Esophagus muscularis mucosa (tissue), 4 donors: ENCODE data around the gene FZD7. TPM values are rescaled to one million over a fixed set of nuclear protein-coding genes. Genes with fewer than 3 reads are reported as not detected.

ENCODE experiments used
- DNase-seq: peaks from one replicate; pipeline ENCODE4 v3.0.0-alpha.2; 2017; ENCODE audit errors: extremely low spot score
- H3K27ac ChIP-seq, 4 donors: fragments of 200-600 bp; sonication (generic); replicated peaks in 1 of 4; 1 replicate in 3 of 4; 2 replicates in 1 of 4; pipeline ENCODE4 v1.5.1; 2016 to 2019; ENCODE audit warnings: mild to moderate bottlenecking in 1 of 4
- H3K27me3 ChIP-seq, 4 donors: fragments of 200-600 bp; sonication (generic); one replicate each; pipeline versions ENCODE4 v1.5.1 to v1.6.0; 2016 to 2019
- H3K36me3 ChIP-seq, 4 donors: fragments of 200-600 bp; sonication (generic); one replicate each; pipeline ENCODE4 v1.5.1; 2016 to 2019
- H3K4me1 ChIP-seq, 4 donors: fragments of 200-600 bp; sonication (generic); one replicate each; pipeline ENCODE4 v1.5.1; 2016 to 2019
- H3K4me3 ChIP-seq, 4 donors: fragments of 200-600 bp; sonication (generic); 1 replicate in 2 of 4; 2 replicates in 2 of 4; pipeline ENCODE4 v1.5.1; 2016 to 2019; ENCODE audit warnings: mild to moderate bottlenecking in 4 of 4, moderate library complexity in 1 of 4
- H3K9me3 ChIP-seq, 4 donors: fragments of 200-600 bp; sonication (generic); 1 replicate in 3 of 4; 2 replicates in 1 of 4; pipeline ENCODE4 v1.5.1; 2016 to 2019
- CTCF ChIP-seq, 3 experiments: fragments of 200-600 bp in 2 of 3; fragments of 450-650 bp in 1 of 3; sonication (generic) in 2 of 3; IDR thresholded peaks; one replicate each; pipeline ENCODE4 v1.5.1; 2017 to 2019; ENCODE audit warnings: antibody characterized with exemption in 3 of 3, mild to moderate bottlenecking in 2 of 3, moderate library complexity in 1 of 3
- EP300 ChIP-seq: sonication (generic); formaldehyde crosslinking; IDR thresholded peaks from one replicate; pipeline ENCODE4 v1.6.1; 2017; ENCODE audit warnings: antibody characterized with exemption
- POLR2A ChIP-seq: fragments of 450-650 bp; IDR thresholded peaks from one replicate; pipeline ENCODE4 v1.6.1; 2017; ENCODE audit warnings: antibody characterized with exemption, moderate library complexity, mild to moderate bottlenecking, low read depth
- POLR2AphosphoS5 ChIP-seq, 2 donors: sonication (generic); formaldehyde crosslinking; IDR thresholded peaks; one replicate each; pipeline ENCODE4 v1.6.1; 2017; ENCODE audit warnings: antibody characterized with exemption in 2 of 2
- WGBS: methylation state at CpG from one replicate; pipeline ENCODE4 v1.1.5; 2018; 5-methylcytosine and 5-hydroxymethylcytosine counted together
- intact Hi-C: fragments of 100-400 bp; cut with DNase I; formaldehyde crosslinking; loops from one replicate; pipeline ENCODE4 v1.15.1; 2023
- total RNA-seq, 4 donors: library from RNA; depleted of rRNA; stranded (reverse); fragments of >200 nt; gene quantifications; one replicate each; pipeline versions ENCODE4 v1.1.0 to v1.2.1, GENCODE V29; 2016

Gene FZD7
- total RNA-seq, 4 donors from 2014 or later = 51.5 to 67.7 (median 57.7) TPM

- no peaks in the 10 kb centered on the region for H3K27me3 ChIP-seq
- intact Hi-C loops = no loop called here
- no peaks in the 10 kb centered on the region for H3K36me3 ChIP-seq
- 94% methylated on average over 2 of the region's 2 CpGs for WGBS
- no peak overlapping the region for H3K4me3 ChIP-seq
- H3K27ac ChIP-seq = no peak overlapping the region
- peaks cover 0 to 6% (median 0%) of the 10 kb centered on the region in 4 donors for H3K4me1 ChIP-seq
- no peak for DNase-seq
- H3K9me3 ChIP-seq = no peaks in the 10 kb centered on the region
- TF ChIP-seq POLR2A = no peak
- TF ChIP-seq CTCF (IDR thresholded peaks at IDR 0.05) = no peak
- no peak for TF ChIP-seq POLR2AphosphoS5 (IDR thresholded peaks at IDR 0.05)
- TF ChIP-seq EP300 = no peak
Observed at GRCh38 chr2:202074324-202074723, 40.7 kb downstream of the FZD7 start.

- H3K36me3 ChIP-seq = no peaks in the 10 kb centered on the region
- no peak for DNase-seq
- H3K27ac ChIP-seq = no peak overlapping the region
- H3K4me3 ChIP-seq = no peak overlapping the region
- TF ChIP-seq EP300 (no peak), POLR2AphosphoS5 (IDR thresholded peaks at IDR 0.05) (no peak), CTCF (IDR thresholded peaks at IDR 0.05) (no peak), POLR2A (no peak)
- H3K27me3 ChIP-seq = no peaks in the 10 kb centered on the region
- intact Hi-C loops = no loop called here
- no peaks in the 10 kb centered on the region for H3K9me3 ChIP-seq
- peaks cover 2 to 7% (median 6%) of the 10 kb centered on the region in 4 donors for H3K4me1 ChIP-seq
- 87% methylated on average over 5 of the region's 5 CpGs for WGBS
Observed at GRCh38 chr2:202079310-202079709, 45.7 kb downstream of the FZD7 start.

GRCh38 chr2:202084265-202084664 is 50.6 kb downstream of the FZD7 start:
- DNase-seq = no peak
- intact Hi-C loops = no loop called here
- no peak for TF ChIP-seq POLR2AphosphoS5 (IDR thresholded peaks at IDR 0.05)
- TF ChIP-seq POLR2A = no peak
- TF ChIP-seq CTCF (IDR thresholded peaks at IDR 0.05) = no peak
- TF ChIP-seq EP300 = no peak
- 37% methylated on average over 6 of the region's 6 CpGs for WGBS
- H3K36me3 ChIP-seq = no peaks in the 10 kb centered on the region
- H3K4me3 ChIP-seq = no peak overlapping the region
- no peaks in the 10 kb centered on the region for H3K9me3 ChIP-seq
- H3K27me3 ChIP-seq = no peaks in the 10 kb centered on the region
- peaks cover 6 to 19% (median 14%) of the 10 kb centered on the region in 4 donors for H3K4me1 ChIP-seq
- H3K27ac ChIP-seq = peak overlapping the region in 1 of 4 donors; percentile 25

Other genes with a start within 250 kb of the FZD7 start
- gene CDK15, start 227.3 kb upstream of the FZD7 start, total RNA-seq = 1 to 10 TPM in 2 of 4 donors, under 1 TPM in 2; 0.83 to 3.9 (median 1.4) TPM
- gene KIAA2012, start 39.4 kb downstream of the FZD7 start, total RNA-seq = under 1 TPM in 1 of 4 donors, not detected in 3; 0.45 TPM
- gene SUMO1, start 204.7 kb downstream of the FZD7 start, total RNA-seq = 10 to 100 TPM; 54.6 to 85.6 (median 74.3) TPM
- 10 to 100 TPM; 15.6 to 46.6 (median 31.6) TPM for gene NOP58, start 231.9 kb downstream of the FZD7 start, total RNA-seq